DND-41 (cell line): ENCODE data around the gene FAM20C.

Experiments
- ATAC-seq: fragments of 200-7000 bp; cut with Tn5 transposase; 3 replicates; pipeline ENCODE4 v1.9.1; 2021; ENCODE audit warnings: low read depth; ENCODE audit not compliant: insufficient read depth
- DNase-seq: peaks from one replicate; pipeline ENCODE4 v3.0.0-alpha.2; 2020
- H2AFZ ChIP-seq: 2 replicates; pipeline ENCODE4 v1.6.0; 2012; ENCODE audit warnings: low read depth, low read length
- H3K27ac ChIP-seq: 2 replicates; pipeline ENCODE4 v1.5.1; 2012; ENCODE audit warnings: low read length, inconsistent platforms
- H3K27me3 ChIP-seq: fragments of 200-600 bp; sonication (generic); 2 replicates; pipeline ENCODE4 v1.6.0; 2012; ENCODE audit warnings: low read length, mild to moderate bottlenecking, inconsistent platforms; ENCODE audit not compliant: insufficient read depth, poor library complexity
- H3K36me3 ChIP-seq: 2 replicates; pipeline ENCODE4 v1.5.1; 2012; ENCODE audit warnings: low read length, inconsistent platforms; ENCODE audit not compliant: insufficient read depth
- H3K4me1 ChIP-seq: 2 replicates; pipeline ENCODE4 v1.5.1; 2012; ENCODE audit warnings: mild to moderate bottlenecking, low read length; ENCODE audit not compliant: insufficient read depth
- H3K4me2 ChIP-seq: 2 replicates; pipeline ENCODE4 v1.6.0; 2012; ENCODE audit warnings: mild to moderate bottlenecking, moderate library complexity, low read length, inconsistent platforms; ENCODE audit not compliant: insufficient read depth
- H3K4me3 ChIP-seq, 2 experiments: fragments of 200-600 bp in 1 of 2; shearing (Covaris generic) in 1 of 2; 2 replicates each; pipeline ENCODE4 v1.5.1; 2012 to 2016; ENCODE audit warnings: inconsistent platforms in 2 of 2, low read length in 2 of 2, mild to moderate bottlenecking in 2 of 2, low read depth in 1 of 2, moderate library complexity in 1 of 2
- H3K79me2 ChIP-seq: 2 replicates; pipeline ENCODE4 v1.6.0; 2012; ENCODE audit warnings: low read length, inconsistent platforms; ENCODE audit not compliant: insufficient read depth
- H3K9ac ChIP-seq: 2 replicates; pipeline ENCODE4 v1.6.0; 2012; ENCODE audit warnings: low read depth, mild to moderate bottlenecking, inconsistent platforms, low read length, moderate library complexity
- H3K9me3 ChIP-seq: 2 replicates; pipeline ENCODE4 v1.5.1; 2012; ENCODE audit warnings: low read length, moderate library complexity, mild to moderate bottlenecking, inconsistent platforms; ENCODE audit not compliant: insufficient read depth, severe bottlenecking
- H4K20me1 ChIP-seq: 2 replicates; pipeline ENCODE4 v1.6.0; 2012; ENCODE audit warnings: low read length; ENCODE audit not compliant: insufficient read depth
- CTCF ChIP-seq: IDR thresholded peaks from 2 replicates; pipeline ENCODE4 v1.5.1; 2012; ENCODE audit warnings: borderline replicate concordance, low read length, moderate library complexity, mild to moderate bottlenecking; ENCODE audit not compliant: poor library complexity, severe bottlenecking; ENCODE audit errors: extremely low read depth
- EZH2 ChIP-seq: IDR thresholded peaks from 3 replicates; pipeline ENCODE4 v1.6.1; 2012; ENCODE audit warnings: borderline replicate concordance, low read depth, mild to moderate bottlenecking, moderate library complexity, low read length, inconsistent platforms; ENCODE audit not compliant: severe bottlenecking

Gene FAM20C

GRCh38 chr7:196283-196682, 3.9 kb downstream of the FAM20C start:
- no peaks in the 10 kb centered on the region for H3K79me2 ChIP-seq
- no peak overlapping the region for H3K4me2 ChIP-seq
- ATAC-seq (no peak), DNase-seq (no peak)
- H3K27ac ChIP-seq, result no peak overlapping the region
- no peak overlapping the region for H3K4me3 ChIP-seq
- no peak overlapping the region for H2AFZ ChIP-seq
- H3K27me3 ChIP-seq, result peaks cover 20% of the 10 kb centered on the region
- H3K9me3 ChIP-seq, result no peaks in the 10 kb centered on the region
- H4K20me1 ChIP-seq, result no peaks in the 10 kb centered on the region; the same call in 1 of the 2 replicates
- no peaks in the 10 kb centered on the region for H3K4me1 ChIP-seq
- TF ChIP-seq EZH2 (no peak), CTCF (no peak)
- H3K9ac ChIP-seq, result no peak overlapping the region
- no peaks in the 10 kb centered on the region for H3K36me3 ChIP-seq

- Histone ChIP-seq H2AFZ (no peak overlapping the region), H4K20me1 (no peaks in the 10 kb centered on the region; the same call in 1 of the 2 replicates), H3K4me3 (no peak overlapping the region), H3K27ac (no peak overlapping the region), H3K4me2 (no peak overlapping the region), H3K27me3 (peaks cover 17% of the 10 kb centered on the region), H3K4me1 (no peaks in the 10 kb centered on the region), H3K9ac (no peak overlapping the region), H3K9me3 (no peaks in the 10 kb centered on the region), H3K79me2 (no peaks in the 10 kb centered on the region), H3K36me3 (no peaks in the 10 kb centered on the region)
- no peak for ATAC-seq
- no peak for TF ChIP-seq CTCF
- no peak for DNase-seq
Observed at GRCh38 chr7:196778-197321, 4.5 kb downstream of the FAM20C start.

GRCh38 chr7:197413-198335, 5.3 kb downstream of the FAM20C start:
- Histone ChIP-seq H3K79me2 (no peaks in the 10 kb centered on the region), H3K27ac (no peak overlapping the region), H4K20me1 (no peaks in the 10 kb centered on the region; the same call in 1 of the 2 replicates), H3K4me3 (no peak overlapping the region), H3K9ac (no peak overlapping the region), H3K4me2 (no peak overlapping the region), H3K4me1 (no peaks in the 10 kb centered on the region), H3K27me3 (peaks cover 17% of the 10 kb centered on the region), H2AFZ (no peak overlapping the region), H3K9me3 (no peaks in the 10 kb centered on the region), H3K36me3 (no peaks in the 10 kb centered on the region)
- DNase-seq (no peak), ATAC-seq (no peak)
- TF ChIP-seq CTCF (no peak), EZH2 (no peak)
